GM18907 (cell line): ENCODE data around the gene TXNRD1.
"Not testable (repeated sequence)": the region's sequence is repeated elsewhere in the genome, so short reads cannot be mapped to it uniquely, and the experiment has no call there.

ENCODE experiments used
- ATAC-seq: cut with Tn5 transposase; IDR thresholded peaks from one replicate; pipeline ENCODE4 v1.9.1; 2021; ENCODE audit warnings: mild to moderate bottlenecking, moderate library complexity; ENCODE audit not compliant: unreplicated experiment

The TXNRD1 gene

GRCh38 chr12:104234926-104235499 lies 19.4 kb downstream of the TXNRD1 start:
- ATAC-seq, result no peak

- no peak for ATAC-seq
These were observed 22.4 kb downstream of the TXNRD1 start for GRCh38 chr12:104237930-104238329.

- ATAC-seq, result no peak
These were observed 27.1 kb downstream of the TXNRD1 start for GRCh38 chr12:104242546-104243206.

- ATAC-seq, result no peak
These were observed 28.0 kb downstream of the TXNRD1 start for GRCh38 chr12:104243551-104243950.

- no peak for ATAC-seq
These were observed 28.4 kb downstream of the TXNRD1 start for GRCh38 chr12:104243971-104244370.

- ATAC-seq, result no peak
These were observed 32.1 kb downstream of the TXNRD1 start for GRCh38 chr12:104247698-104248097.

- ATAC-seq, result no peak
These were observed 32.9 kb downstream of the TXNRD1 start for GRCh38 chr12:104248444-104248843.

- ATAC-seq, result no peak
These were observed 33.4 kb downstream of the TXNRD1 start for GRCh38 chr12:104249017-104249416.

GRCh38 chr12:104249898-104250297 lies 34.3 kb downstream of the TXNRD1 start:
- no peak for ATAC-seq

- no peak for ATAC-seq
These were observed 35.0 kb downstream of the TXNRD1 start for GRCh38 chr12:104250366-104251125.

- no peak for ATAC-seq
These were observed 42.4 kb downstream of the TXNRD1 start for GRCh38 chr12:104257913-104258472.

GRCh38 chr12:104258476-104259067 lies 43.0 kb downstream of the TXNRD1 start:
- no peak for ATAC-seq

- ATAC-seq, result no peak
These were observed 47.4 kb downstream of the TXNRD1 start for GRCh38 chr12:104263026-104263425.

GRCh38 chr12:104263580-104264358 lies 48.2 kb downstream of the TXNRD1 start:
- no peak for ATAC-seq

GRCh38 chr12:104265436-104265835 lies 49.9 kb downstream of the TXNRD1 start:
- not testable (repeated sequence) for ATAC-seq

GRCh38 chr12:104272938-104273337 lies 57.4 kb downstream of the TXNRD1 start:
- ATAC-seq, result no peak

GRCh38 chr12:104273503-104273902 lies 57.9 kb downstream of the TXNRD1 start:
- ATAC-seq, result no peak

- no peak for ATAC-seq
These were observed 59.2 kb downstream of the TXNRD1 start for GRCh38 chr12:104274811-104275210.

- ATAC-seq, result peak; percentile 50
These were observed 60.1 kb downstream of the TXNRD1 start for GRCh38 chr12:104275689-104276088.

GRCh38 chr12:104276273-104277131 lies 60.9 kb downstream of the TXNRD1 start:
- ATAC-seq, result peak; percentile 76
